DMS153 (cell line): ENCODE results near the gene CEACAM8.
A peak's percentile ranks its signal among the peaks of the same experiment; 100 is the strongest.
"Not testable (repeated sequence)": the region's sequence is repeated elsewhere in the genome, so short reads cannot be mapped to it uniquely, and the experiment has no call there.

Experiments
- DNase-seq: peaks from one replicate; lab custom pipeline; 2025; lab: John Stamatoyannopoulos, UW

CEACAM8 gene

DNA sequence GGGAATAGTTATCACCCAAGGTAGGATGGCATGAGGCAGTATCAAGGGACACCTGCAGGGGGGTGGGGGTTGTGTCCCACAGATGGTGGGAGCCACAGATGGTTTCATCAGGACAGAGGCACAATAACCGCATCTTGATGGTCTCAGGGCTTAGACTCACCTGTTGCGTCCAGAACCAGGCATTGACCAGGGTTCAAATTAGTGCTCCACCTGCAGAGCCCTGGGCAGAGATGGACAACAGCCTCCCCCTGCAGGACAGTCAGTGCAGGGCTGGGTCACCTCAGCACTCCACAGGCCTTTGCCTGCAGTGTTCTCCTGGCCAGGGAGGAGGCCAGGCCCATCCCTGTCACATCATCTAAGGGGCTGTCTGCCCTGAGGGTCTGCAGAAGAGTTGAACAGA, 51.9 kb downstream of the CEACAM8 start:
- DNase-seq = no peak

DNA sequence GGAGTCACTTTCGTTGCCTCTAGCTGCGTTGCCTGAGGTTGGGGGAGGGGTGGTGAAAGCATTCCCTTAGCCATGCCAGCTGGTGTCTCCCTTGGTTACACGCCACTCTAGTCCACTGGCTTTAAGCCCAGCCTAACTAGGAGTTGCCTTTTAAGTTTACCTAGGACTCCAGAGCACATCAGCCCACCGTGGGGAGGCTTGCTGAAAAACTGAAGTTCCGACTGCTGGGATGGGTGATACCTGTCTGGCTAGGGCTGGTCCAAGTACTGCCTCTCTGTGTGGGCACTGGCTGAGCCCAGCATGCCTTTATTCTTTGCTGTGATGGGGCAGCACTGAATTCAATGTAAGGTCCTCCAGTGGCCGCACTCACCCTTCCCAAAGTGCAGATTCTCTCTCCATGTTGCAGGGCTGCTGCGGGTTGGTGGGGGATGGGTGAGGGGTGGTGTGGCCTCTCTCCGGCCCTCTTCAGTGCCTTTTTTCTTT, 54.6 kb downstream of the CEACAM8 start:
- DNase-seq = peak; percentile 22

DNA sequence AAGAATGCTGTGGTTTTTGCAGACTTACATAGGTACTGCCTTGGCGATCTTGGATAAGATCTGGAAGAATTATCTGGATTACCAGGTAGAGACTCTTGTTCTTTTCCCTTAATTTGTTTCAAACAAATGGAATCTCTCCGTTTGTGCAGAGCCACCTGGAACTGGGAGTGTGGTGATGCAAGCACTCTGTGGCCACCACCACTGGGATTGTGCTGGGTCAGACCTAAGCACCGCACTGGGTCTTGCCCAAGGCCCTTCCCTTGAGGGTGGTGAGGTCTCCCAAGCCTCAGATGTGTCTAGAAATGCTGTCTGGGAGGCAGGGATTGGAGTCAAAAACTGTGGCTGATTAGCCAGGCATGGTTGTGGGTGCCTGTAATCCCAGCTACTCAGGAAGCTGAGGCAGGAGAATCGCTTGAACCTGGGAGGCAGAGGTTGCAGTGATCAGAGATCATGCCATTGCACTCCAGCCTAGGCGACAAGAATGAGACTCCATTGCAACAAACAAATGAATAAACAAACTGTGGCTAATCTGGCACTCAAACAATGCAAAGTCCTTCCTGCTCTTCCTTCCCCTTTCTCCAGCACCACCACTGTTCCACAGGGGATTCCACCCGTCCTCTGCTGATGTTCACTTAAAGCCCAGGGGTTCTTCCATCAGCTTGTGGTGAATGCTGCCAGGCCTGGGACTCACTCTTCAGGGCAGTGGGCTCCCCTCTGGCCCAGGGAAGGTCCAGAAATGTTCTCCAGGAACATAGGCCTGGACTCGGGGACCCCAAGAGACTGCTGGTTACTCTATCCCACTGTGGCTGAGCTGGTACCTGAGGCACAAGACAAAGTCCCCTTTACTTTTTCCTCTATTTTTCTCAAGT, 55.6 kb downstream of the CEACAM8 start:
- no peak for DNase-seq

- DNase-seq = not testable (repeated sequence)
These were observed 59.4 kb downstream of the CEACAM8 start for GRCh38 chr19:42535276-42535675.

DNA sequence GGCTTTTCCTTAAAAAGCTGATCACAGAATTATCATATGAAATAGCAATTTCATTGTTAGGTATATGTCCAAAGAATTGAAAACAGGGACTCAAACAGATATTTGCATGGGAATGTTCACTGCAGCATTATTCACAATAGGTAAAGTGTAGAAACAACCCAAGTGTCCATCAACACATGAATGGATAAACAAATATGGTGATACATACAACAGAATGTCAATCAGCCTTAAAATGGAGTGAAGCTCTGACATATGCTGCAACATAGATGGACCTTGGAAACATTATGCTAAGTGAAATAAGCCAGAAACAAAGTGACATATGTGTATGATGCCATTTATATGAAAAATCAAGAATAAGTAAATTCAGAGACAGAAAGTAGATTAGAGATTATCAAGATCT, 60.3 kb downstream of the CEACAM8 start:
- no peak for DNase-seq

- no peak for DNase-seq
These were observed 61.8 kb downstream of the CEACAM8 start for GRCh38 chr19:42532891-42533290.

DNA sequence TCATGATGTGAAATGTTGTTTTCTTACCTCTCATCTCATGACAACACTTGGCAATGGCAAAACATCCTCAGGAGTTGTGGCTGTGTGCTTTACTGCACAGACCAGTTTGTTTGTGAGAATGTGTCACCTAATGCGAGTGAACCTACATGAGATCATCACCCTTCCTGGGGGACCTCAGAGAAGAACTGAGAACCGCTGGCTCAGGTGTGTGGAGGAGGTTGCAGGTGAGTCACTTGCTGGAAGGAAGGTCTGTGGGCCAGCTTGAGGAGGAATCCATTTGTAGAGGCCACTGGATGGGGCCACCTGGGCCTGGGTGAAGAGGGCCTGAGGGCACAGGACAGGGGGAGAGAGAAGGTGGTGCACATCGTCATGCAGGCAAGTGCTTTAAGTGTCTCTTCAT, 63.4 kb downstream of the CEACAM8 start:
- DNase-seq = no peak
